Stimulated activated CD8-positive, alpha-beta memory T cell treated with anti-CD3 and anti-CD28 coated beads, Interleukin-7, amount 100 ng/mL, for 1 hour (primary cell): ENCODE data around the gene LEF1.

Source experiments
- DNase-seq, 2 donors: peaks; one replicate each; pipeline ENCODE4 v3.0.0-alpha.2; 2020; ENCODE audit warnings: low read depth in 2 of 2

LEF1 gene

GRCh38 chr4:108149588-108150380 lies 18.9 kb downstream of the LEF1 start:
- DNase-seq: no peak

- DNase-seq: no peak
These were observed 20.4 kb downstream of the LEF1 start for GRCh38 chr4:108148316-108148715.

- DNase-seq: no peak
These were observed 21.9 kb downstream of the LEF1 start for GRCh38 chr4:108146819-108147218.

- no peak for DNase-seq
These were observed 22.4 kb downstream of the LEF1 start for GRCh38 chr4:108146336-108146735.

GRCh38 chr4:108144451-108144850 lies 24.3 kb downstream of the LEF1 start:
- DNase-seq: no peak

GRCh38 chr4:108143515-108143914 lies 25.2 kb downstream of the LEF1 start:
- no peak for DNase-seq

GRCh38 chr4:108142870-108143269 lies 25.9 kb downstream of the LEF1 start:
- DNase-seq: no peak

- DNase-seq: no peak
These were observed 27.4 kb downstream of the LEF1 start for GRCh38 chr4:108141213-108141950.

- no peak for DNase-seq
These were observed 28.4 kb downstream of the LEF1 start for GRCh38 chr4:108140328-108140727.

- no peak for DNase-seq
These were observed 29.6 kb downstream of the LEF1 start for GRCh38 chr4:108139089-108139488.

GRCh38 chr4:108135549-108136209 lies 33.1 kb downstream of the LEF1 start:
- DNase-seq: no peak

- no peak for DNase-seq
These were observed 37.8 kb downstream of the LEF1 start for GRCh38 chr4:108130955-108131354.

GRCh38 chr4:108129196-108129595 lies 39.5 kb downstream of the LEF1 start:
- no peak for DNase-seq

- no peak for DNase-seq
These were observed 41.9 kb downstream of the LEF1 start for GRCh38 chr4:108126806-108127205.

GRCh38 chr4:108120789-108121188 lies 47.9 kb downstream of the LEF1 start:
- DNase-seq: no peak

GRCh38 chr4:108119199-108119800 lies 49.4 kb downstream of the LEF1 start:
- no peak for DNase-seq

- no peak for DNase-seq
These were observed 50.2 kb downstream of the LEF1 start for GRCh38 chr4:108118505-108118904.

GRCh38 chr4:108117418-108118182 lies 51.1 kb downstream of the LEF1 start:
- DNase-seq: no peak

- DNase-seq: no peak
These were observed 52.1 kb downstream of the LEF1 start for GRCh38 chr4:108116423-108117168.

GRCh38 chr4:108115168-108115526 lies 53.6 kb downstream of the LEF1 start:
- DNase-seq: no peak

GRCh38 chr4:108114503-108114902 lies 54.2 kb downstream of the LEF1 start:
- no peak for DNase-seq
